Kidney epithelial cell (primary cell): ENCODE results near the gene FGF12. TPM values are rescaled to one million over a fixed set of nuclear protein-coding genes. Genes with fewer than 3 reads are reported as not detected.

Experiments
- DNase-seq: peaks from one replicate; pipeline ENCODE4 v3.0.0-alpha.2; 2010; ENCODE audit warnings: low read depth
- H3K27me3 ChIP-seq: 2 replicates; pipeline ENCODE4 v1.6.0; 2011; ENCODE audit warnings: low read length; ENCODE audit not compliant: control insufficient read depth, insufficient read depth
- H3K36me3 ChIP-seq: 2 replicates; pipeline ENCODE4 v1.5.1; 2011; ENCODE audit warnings: low read length; ENCODE audit not compliant: control insufficient read depth, insufficient read depth
- H3K4me3 ChIP-seq: 2 replicates; pipeline ENCODE4 v1.5.1; 2011; ENCODE audit warnings: low read depth, mild to moderate bottlenecking, control low read depth, low read length
- total RNA-seq: library from RNA; depleted of rRNA; stranded (reverse); fragments of >200 nt; gene quantifications from 2 replicates; pipeline ENCODE4 v1.2.3, GENCODE V29; 2015
- TF ChIP-seq, protein P1 (sequence below): IDR thresholded peaks from 2 replicates; pipeline ENCODE4 v1.5.1; 2011; ENCODE audit warnings: mild to moderate bottlenecking, moderate library complexity, low read length, control low read depth, inconsistent platforms; ENCODE audit not compliant: insufficient read depth, poor library complexity, severe bottlenecking

The FGF12 gene
- total RNA-seq, 1 donor from 2014 or later, result 3.2 TPM

DNA sequence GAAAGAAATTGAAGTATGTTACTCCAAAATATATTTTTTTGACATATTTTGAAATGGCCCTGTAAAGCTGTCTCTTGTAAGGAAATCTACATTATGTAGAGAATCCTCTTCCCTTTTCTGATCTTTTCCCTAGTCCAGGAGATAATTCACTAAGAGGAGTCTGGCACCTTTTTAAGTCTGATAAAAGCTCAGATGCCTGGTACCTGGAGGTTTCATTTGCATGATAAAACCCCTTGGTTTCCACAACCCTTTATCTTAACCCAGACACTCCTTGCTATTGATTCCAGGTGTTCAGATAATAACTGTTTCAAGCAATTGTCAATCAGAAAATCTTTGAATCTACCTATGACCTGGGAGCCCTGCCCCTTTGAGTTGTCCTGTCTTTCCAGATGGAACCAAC lies 26.5 kb downstream of the FGF12 start:
- Histone ChIP-seq H3K27me3 (no peaks in the 10 kb centered on the region), H3K36me3 (no peaks in the 10 kb centered on the region), H3K4me3 (no peak overlapping the region)
- TF ChIP-seq, protein P1, sequence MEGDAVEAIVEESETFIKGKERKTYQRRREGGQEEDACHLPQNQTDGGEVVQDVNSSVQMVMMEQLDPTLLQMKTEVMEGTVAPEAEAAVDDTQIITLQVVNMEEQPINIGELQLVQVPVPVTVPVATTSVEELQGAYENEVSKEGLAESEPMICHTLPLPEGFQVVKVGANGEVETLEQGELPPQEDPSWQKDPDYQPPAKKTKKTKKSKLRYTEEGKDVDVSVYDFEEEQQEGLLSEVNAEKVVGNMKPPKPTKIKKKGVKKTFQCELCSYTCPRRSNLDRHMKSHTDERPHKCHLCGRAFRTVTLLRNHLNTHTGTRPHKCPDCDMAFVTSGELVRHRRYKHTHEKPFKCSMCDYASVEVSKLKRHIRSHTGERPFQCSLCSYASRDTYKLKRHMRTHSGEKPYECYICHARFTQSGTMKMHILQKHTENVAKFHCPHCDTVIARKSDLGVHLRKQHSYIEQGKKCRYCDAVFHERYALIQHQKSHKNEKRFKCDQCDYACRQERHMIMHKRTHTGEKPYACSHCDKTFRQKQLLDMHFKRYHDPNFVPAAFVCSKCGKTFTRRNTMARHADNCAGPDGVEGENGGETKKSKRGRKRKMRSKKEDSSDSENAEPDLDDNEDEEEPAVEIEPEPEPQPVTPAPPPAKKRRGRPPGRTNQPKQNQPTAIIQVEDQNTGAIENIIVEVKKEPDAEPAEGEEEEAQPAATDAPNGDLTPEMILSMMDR, result no peak
- no peak for DNase-seq

DNA sequence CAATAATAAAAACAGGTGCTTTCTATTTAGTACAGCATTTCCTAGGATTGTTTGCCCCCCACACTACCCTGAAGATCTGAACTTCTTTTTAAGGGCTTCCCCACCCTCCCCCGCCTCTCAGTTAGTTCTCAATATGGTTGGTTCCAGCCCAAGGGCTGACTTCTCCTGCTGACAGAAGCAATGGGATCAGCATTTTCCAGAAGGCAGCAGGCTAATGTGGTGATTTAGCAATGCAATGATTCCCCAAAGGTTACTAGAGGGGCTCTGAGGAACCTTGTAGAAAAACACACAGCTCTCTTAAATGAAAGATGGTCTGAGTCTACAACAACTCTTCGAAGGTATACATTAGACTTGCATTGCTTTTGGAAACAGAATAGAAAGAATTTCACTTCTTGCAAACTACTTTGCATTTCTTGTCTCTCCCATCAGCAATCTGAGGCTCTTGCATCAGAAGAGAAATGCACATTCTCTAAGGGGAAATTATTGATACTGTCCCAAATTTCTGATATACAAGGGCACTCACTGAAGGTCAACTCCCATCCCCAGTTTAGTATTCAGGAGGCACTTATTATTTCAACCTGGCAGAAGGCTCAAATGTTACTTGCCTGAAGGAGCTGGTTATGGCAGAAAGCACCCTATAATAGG lies 30.3 kb downstream of the FGF12 start:
- Histone ChIP-seq H3K4me3 (no peak overlapping the region), H3K36me3 (no peaks in the 10 kb centered on the region), H3K27me3 (no peaks in the 10 kb centered on the region)
- TF ChIP-seq, protein P1, result no peak
- DNase-seq, result no peak

DNA sequence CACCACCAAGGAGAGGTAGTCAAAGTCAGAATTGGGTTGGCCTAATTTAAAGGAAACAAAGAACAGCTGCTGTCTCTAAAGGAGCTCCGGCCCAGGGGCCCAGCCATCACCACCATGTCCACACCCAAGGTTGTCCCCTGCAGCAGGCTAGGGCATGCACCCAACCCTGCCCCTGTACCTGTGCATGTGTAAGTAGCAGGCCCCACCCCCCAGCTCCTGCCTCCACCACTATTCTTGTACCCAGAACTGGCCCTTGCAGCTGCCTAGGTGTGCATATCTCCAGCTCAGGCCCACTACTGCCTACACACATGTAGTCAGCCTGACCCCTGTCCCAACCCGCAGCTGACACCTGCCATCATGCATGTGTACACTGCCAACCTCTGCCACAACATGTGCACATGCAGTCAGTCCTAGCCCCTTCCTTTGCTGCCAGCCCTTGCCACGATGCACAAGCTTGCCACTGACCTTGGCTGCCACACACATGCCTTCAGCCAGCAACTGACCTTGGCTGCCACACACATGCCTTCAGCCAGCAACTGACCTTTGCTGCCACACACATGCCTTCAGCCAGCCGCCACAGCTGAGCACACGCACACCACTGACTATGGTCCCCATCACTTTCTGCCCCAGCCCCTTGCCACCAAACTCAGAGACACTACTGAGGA lies 39.7 kb downstream of the FGF12 start:
- DNase-seq, result no peak
- H3K36me3 ChIP-seq, result no peaks in the 10 kb centered on the region
- H3K27me3 ChIP-seq, result no peaks in the 10 kb centered on the region
- TF ChIP-seq, protein P1, result no peak
- H3K4me3 ChIP-seq, result no peak overlapping the region

DNA sequence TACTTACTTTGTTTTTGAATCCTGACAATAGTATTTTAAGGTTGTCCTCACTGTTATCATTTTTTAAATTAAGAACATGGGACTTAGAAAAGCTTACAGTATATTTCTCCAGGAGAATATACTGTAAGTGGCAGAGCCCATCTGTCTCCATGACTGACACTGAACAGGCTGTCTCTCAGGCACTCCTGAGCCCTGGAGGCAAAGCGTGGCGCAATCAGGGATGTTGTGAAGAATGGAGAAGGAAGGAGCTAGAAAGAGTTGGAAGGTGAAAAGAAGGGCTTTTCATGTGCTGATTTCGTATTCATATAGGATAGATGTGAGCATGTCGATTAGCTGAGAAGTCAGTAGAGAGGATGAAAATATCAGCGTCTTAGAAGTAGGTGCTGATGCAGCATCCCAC lies 41.5 kb downstream of the FGF12 start:
- H3K27me3 ChIP-seq, result no peaks in the 10 kb centered on the region
- no peak for DNase-seq
- TF ChIP-seq, protein P1, result no peak
- H3K36me3 ChIP-seq, result no peaks in the 10 kb centered on the region
- no peak overlapping the region for H3K4me3 ChIP-seq

DNA sequence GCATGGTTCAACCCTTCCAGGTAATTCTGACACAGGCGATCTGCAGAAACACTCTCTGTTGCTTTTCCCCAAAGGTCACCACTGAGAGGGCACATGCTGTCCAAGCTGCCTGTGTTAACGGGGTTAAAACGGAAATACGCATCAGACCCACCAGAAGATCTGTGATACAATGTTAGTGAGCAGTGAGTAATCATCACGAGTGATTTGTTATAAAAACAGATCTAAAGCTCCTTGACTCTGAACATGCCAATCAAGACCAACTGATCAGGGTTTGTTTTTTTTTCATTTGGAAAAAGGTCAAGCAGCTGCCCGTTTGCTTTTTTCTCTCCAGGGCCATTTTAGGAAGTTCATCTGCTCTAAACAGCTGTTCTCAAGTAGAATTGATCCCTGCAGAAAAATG lies 43.2 kb downstream of the FGF12 start:
- Histone ChIP-seq H3K36me3 (no peaks in the 10 kb centered on the region), H3K27me3 (no peaks in the 10 kb centered on the region), H3K4me3 (no peak overlapping the region)
- TF ChIP-seq, protein P1, result no peak
- no peak for DNase-seq
